SK-N-MC (cell line): ENCODE measurements around the gene SMIM41.
A peak's percentile ranks its signal among the peaks of the same experiment; 100 is the strongest.

Experiments used
- DNase-seq: peaks from one replicate; pipeline ENCODE4 v3.0.0-alpha.2; 2011; ENCODE audit warnings: low read depth, low spot score
- H3K27ac ChIP-seq: fragments of 200-600 bp; sonication (generic); 2 replicates; pipeline ENCODE4 v1.5.1; 2016; ENCODE audit warnings: mixed run types
- H3K36me3 ChIP-seq: fragments of 200-600 bp; sonication (generic); 2 replicates; pipeline ENCODE4 v1.6.1; 2017; ENCODE audit warnings: antibody characterized with exemption, low read length, mixed read lengths; ENCODE audit not compliant: insufficient read depth
- H3K4me3 ChIP-seq: fragments of 200-600 bp; sonication (generic); 2 replicates; pipeline ENCODE4 v1.5.1; 2016
- H3K9ac ChIP-seq: fragments of 200-600 bp; sonication (generic); 2 replicates; pipeline ENCODE4 v1.8.0; 2017; ENCODE audit warnings: mixed run types, mixed read lengths; ENCODE audit not compliant: insufficient read length
- H3K9me3 ChIP-seq: fragments of 200-600 bp; sonication (generic); 2 replicates; pipeline ENCODE4 v1.6.1; 2017; ENCODE audit warnings: low read depth, mild to moderate bottlenecking, antibody characterized with exemption, low read length, moderate library complexity, mixed read lengths
- EZH2 ChIP-seq: fragments of 200-600 bp; sonication (generic); IDR thresholded peaks from one replicate; pipeline ENCODE4 v1.6.1; 2017; ENCODE audit warnings: antibody characterized with exemption
- FOXP2 ChIP-seq: optimal IDR thresholded peaks from 2 replicates; pipeline ENCODE3; 2011; ENCODE audit warnings: mild to moderate bottlenecking, moderate library complexity; ENCODE audit not compliant: insufficient read depth; ENCODE audit errors: extremely low read length, control extremely low read depth
- POLR2AphosphoS5 ChIP-seq: IDR thresholded peaks from 2 replicates; pipeline ENCODE4 v1.6.1; 2012; ENCODE audit warnings: mild to moderate bottlenecking, low read depth, low read length, borderline replicate concordance

SMIM41 gene

DNA sequence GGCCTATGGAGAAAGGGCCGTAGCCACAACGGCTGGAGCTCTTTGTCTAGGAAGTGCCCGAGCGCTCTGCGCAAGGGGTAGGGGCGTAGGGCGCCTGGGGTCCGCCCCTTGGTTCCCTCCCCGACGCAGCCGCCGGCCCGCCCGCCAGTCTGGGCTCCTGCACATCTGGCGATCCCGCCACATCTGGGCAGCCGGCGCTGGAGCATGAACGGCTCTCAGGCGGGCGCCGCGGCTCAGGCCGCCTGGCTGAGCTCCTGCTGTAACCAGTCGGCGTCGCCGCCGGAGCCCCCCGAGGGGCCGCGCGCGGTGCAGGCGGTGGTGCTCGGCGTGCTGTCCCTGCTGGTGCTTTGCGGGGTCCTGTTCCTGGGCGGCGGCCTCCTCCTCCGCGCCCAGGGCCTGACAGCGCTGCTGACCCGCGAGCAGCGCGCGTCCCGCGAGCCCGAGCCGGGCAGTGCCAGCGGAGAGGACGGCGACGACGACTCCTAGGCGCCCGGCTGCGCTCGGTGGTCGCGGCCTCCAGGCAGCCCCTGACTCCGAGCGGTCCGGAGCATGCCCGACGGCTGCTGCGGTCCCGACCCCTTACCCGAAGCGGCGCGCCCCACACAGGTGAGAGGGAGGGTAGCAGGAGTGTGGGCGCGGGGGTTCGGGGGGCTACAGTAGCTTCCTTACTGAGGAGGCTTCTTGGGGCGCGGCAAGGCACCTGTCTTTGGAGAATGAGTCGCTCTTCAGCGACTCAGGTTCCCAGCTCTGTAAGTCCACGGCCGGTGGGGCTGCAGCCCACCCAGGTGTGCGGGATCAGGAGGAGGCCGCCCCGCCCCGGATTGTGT, at the start of gene SMIM41:
Gene SMIM41 (plus strand): TSS at position 129 of the 827 bp plus-strand sequence. CDS start 76 bp downstream, at position 205.
- H3K9me3 ChIP-seq = no peaks in the 10 kb centered on the region
- H3K27ac ChIP-seq = no peak within 1 kb of the TSS
- no peak within 1 kb of the TSS for H3K9ac ChIP-seq
- H3K4me3 ChIP-seq = no peak within 1 kb of the TSS
- peaks cover 22% of the 10 kb centered on the region; the same call in 1 of the 2 replicates for H3K36me3 ChIP-seq
- DNase-seq = no peak
- TF ChIP-seq POLR2AphosphoS5 = no peak
- no peak for TF ChIP-seq FOXP2
- no peak for TF ChIP-seq EZH2

DNA sequence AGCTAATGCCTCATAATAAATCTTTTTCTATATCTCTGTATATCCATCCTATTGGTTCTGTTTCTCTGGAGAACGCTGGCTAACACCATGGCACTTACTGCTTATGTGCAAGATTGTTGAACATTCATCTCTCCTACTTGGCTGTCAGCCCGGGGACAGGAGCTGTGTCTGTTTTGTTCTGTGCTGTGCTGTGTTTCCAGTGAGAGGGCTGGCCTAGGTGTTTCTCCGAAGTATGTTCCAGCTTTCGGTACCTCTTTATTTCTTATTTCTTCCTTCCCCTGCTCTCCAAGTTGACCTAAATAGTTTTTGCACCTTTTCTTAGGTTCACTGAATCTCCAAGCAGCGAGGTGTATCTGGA, 47.1 kb upstream of the SMIM41 start:
- Histone ChIP-seq H3K4me3 (peak overlapping the region; percentile 71), H3K9ac (no peak overlapping the region), H3K36me3 (no peaks in the 10 kb centered on the region), H3K27ac (peak overlapping the region; percentile 35; the same call in 1 of the 2 replicates), H3K9me3 (no peaks in the 10 kb centered on the region)
- no peak for TF ChIP-seq POLR2AphosphoS5
- TF ChIP-seq EZH2 = no peak
- no peak for DNase-seq

DNA sequence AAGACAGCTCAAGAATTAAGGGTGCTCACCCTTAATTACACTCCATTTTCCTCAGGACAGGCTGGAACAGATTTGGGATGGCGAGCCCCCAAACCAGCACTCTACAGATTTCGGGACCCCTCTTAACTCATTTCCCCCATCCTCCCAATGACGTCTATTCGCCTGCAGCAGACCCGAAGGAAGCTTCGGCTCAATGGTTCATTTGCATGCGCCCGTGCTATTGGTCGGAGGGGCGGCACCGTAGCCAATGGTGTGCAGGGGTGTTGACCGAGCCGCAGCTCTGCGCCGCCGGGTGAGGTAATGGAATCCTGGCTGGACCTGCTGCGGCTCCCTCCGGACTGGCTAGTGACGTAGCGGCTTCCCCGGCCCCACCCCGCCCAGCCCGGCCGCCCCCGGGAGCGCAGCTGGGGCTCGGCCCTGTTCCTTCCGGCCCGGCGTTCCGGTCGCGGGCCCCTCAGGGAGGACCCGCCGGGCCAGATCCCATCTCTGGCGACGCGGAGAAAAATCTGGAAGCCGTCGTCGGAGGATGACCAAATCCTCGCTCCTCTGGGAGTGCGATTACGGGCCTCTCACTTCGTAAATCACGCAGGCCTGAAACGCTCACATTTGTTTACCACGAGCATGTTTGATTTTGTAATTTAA, 46.6 kb upstream of the SMIM41 start:
- H3K36me3 ChIP-seq = no peaks in the 10 kb centered on the region
- H3K4me3 ChIP-seq = peak overlapping the region; percentile 71
- no peaks in the 10 kb centered on the region for H3K9me3 ChIP-seq
- no peak for DNase-seq
- TF ChIP-seq FOXP2 (no peak), POLR2AphosphoS5 (no peak), EZH2 (no peak)
- H3K27ac ChIP-seq = peak overlapping the region; percentile 58; the same call in 1 of the 2 replicates
- peak overlapping the region; percentile 64 for H3K9ac ChIP-seq

DNA sequence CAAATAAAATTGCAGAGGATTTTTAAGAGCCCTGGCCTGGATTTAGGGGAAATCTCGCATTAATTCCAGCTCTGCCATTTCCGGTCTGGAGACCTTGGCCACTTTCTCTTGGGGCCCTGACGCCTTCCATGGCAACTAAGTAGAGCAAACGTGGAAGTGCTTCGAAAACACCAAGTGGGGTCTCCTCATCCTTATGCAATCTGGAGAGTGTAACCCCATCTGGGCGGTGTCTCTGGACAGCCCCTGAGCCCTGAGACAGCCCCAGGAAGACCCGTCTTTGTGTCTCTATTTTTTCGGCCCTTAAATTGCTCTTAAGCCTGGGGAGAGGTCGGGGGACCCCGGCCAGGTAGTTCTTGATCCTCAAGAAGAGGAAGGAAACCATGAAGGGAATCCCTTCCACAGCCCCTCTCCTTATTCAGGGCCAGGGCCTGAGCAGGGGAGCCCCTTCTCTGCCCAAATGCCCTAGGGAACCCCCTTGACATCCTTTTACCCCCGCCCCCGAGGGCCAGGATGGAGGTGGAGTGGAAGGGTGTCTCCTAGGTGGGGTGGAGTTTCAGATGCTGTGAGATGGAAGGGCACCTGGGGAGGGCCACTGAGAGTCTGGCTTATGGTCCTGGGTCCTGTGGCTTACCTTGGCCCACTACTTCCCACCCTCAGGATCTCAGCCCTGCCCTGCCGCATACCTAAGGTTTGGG, 45.9 kb upstream of the SMIM41 start:
- peak overlapping the region; percentile 71 for H3K4me3 ChIP-seq
- no peaks in the 10 kb centered on the region for H3K9me3 ChIP-seq
- TF ChIP-seq EZH2 = no peak
- no peak for TF ChIP-seq FOXP2
- TF ChIP-seq POLR2AphosphoS5 = no peak
- H3K9ac ChIP-seq = peak overlapping the region; percentile 64
- H3K36me3 ChIP-seq = no peaks in the 10 kb centered on the region
- no peak for DNase-seq
- peak overlapping the region; percentile 58; the same call in 1 of the 2 replicates for H3K27ac ChIP-seq

DNA sequence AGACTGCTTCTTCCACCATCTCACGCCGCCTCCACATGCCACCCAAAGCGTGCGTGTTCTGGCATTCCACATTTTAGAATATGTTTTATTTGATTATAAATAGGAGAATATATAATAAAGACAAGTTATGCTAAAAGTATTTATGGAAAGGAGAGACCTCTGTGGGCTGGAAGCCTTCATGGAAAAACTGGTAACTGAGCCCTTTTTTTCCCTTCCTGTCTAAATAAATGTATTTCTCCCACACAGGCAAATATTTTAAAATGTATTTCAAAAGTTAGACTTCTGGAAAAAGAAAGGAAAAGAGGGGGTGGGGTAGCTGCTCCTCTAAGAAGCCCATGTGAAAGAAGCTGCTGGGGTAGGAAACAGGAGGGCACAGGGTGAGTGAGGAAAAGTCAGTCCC, 44.3 kb upstream of the SMIM41 start:
- Histone ChIP-seq H3K9me3 (no peaks in the 10 kb centered on the region), H3K9ac (no peak overlapping the region), H3K27ac (peak overlapping the region; percentile 59; the same call in 1 of the 2 replicates), H3K4me3 (no peak overlapping the region), H3K36me3 (no peaks in the 10 kb centered on the region)
- DNase-seq = no peak
- TF ChIP-seq EZH2 (no peak), FOXP2 (no peak), POLR2AphosphoS5 (no peak)

DNA sequence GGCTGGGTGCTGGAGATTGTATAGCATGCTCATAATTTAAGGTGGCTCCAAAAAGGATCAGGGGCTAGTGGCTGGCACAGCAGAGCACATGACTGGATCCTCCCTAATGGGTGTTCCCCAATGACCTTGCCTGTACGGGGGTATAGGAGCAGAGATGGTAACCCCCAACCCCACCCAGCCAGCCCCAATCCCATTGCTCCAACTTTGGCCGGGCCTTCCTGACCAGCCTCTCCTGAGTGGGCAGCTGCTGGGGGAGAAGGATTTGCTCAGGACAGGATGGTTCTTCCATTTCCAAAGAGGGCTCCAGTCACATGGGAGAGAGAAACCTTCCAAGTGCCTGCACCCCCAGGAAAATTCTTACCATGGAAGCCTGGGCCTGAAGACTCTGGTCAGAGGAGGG, 43.6 kb upstream of the SMIM41 start:
- no peak for TF ChIP-seq FOXP2
- no peak for TF ChIP-seq EZH2
- no peak for TF ChIP-seq POLR2AphosphoS5
- Histone ChIP-seq H3K36me3 (no peaks in the 10 kb centered on the region), H3K4me3 (no peak overlapping the region), H3K9ac (no peak overlapping the region), H3K9me3 (no peaks in the 10 kb centered on the region), H3K27ac (peak overlapping the region; percentile 60; the same call in 1 of the 2 replicates)
- DNase-seq = no peak

DNA sequence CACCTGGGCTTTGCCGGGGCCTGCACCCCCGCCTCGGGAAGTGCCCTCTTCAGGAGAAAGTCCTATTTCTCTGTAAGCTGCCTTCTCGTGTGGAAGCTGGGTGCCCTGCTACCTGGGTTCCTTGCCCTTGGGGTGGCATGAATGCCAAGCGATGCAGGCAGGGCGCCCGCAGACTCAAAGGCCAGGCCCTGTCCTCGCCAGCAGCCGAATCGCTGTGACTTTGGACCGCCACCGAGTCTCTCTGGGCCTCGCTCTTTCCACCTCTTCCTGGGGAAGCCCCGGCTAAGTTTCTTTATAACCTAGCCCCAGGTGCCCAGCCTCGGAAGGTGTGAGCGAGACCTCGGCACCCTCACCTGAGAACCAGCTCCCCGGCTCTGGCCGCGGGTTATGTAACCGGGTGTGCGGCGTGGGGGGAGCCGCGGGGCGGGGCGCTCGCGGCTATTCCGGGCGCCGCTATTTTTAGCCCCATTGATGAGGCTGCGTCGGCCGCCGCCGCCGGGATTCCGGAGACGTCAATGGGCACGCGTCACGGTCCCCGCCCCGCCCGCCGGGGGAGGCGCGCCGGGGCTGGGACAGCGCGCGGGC, 42.8 kb upstream of the SMIM41 start:
- Histone ChIP-seq H3K36me3 (no peaks in the 10 kb centered on the region), H3K27ac (peak overlapping the region; percentile 60; the same call in 1 of the 2 replicates), H3K9ac (peak overlapping the region; percentile 41), H3K9me3 (no peaks in the 10 kb centered on the region), H3K4me3 (peak overlapping the region; percentile 71)
- DNase-seq = no peak
- TF ChIP-seq FOXP2 (no peak), EZH2 (no peak), POLR2AphosphoS5 (0 out of 2 replicates have a peak, but pooled peaks have one; percentile 30)

DNA sequence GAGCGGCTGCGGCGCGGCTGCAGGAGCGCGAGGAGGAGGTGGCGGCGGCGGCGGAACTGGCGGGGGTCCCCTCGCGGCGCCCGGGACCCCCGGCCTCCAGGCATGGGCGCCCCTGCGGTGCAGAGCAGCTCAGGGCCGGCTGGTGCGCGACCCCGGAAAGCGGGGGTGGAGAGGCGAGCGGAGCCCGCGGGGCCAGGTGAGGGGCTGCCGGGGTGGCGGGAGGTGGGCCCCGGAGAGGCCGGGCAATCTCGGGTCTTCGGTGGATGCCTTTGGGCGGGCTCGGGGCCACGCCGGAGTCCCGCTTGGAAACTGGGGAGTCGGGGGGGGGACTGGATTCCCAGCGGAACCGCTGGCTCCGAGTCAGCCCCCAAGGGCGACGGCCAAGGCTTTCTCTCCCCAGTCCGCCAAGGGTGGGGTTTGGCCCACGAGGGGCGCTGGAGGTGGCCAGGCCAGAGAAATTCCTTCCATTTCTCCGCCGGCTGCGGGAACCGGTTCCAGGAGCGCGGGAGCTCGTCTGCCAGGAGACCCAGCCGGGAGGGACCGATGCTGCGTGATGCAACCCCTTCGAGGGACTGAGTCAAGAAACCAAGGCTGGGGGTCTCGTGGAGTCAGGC, 42.1 kb upstream of the SMIM41 start:
- no peak for TF ChIP-seq EZH2
- TF ChIP-seq POLR2AphosphoS5 = no peak
- no peak for TF ChIP-seq FOXP2
- no peaks in the 10 kb centered on the region; the same call in 1 of the 2 replicates for H3K36me3 ChIP-seq
- H3K9ac ChIP-seq = peak overlapping the region; percentile 90
- no peaks in the 10 kb centered on the region for H3K9me3 ChIP-seq
- peak overlapping the region; percentile 22; the same call in 1 of the 2 replicates for H3K27ac ChIP-seq
- peak overlapping the region; percentile 93 for H3K4me3 ChIP-seq
- no peak for DNase-seq
